G401.6 (cell line): ENCODE data around the gene PGAP1.
"Not testable (repeated sequence)": the region's sequence is repeated elsewhere in the genome, so short reads cannot be mapped to it uniquely, and the experiment has no call there.

ENCODE experiments used
- FAIRE-seq: peaks from 2 replicates; lab custom pipeline; 2012; peaks lifted over from hg19 to GRCh38; lab: Jason Lieb, UNC

PGAP1 gene

DNA sequence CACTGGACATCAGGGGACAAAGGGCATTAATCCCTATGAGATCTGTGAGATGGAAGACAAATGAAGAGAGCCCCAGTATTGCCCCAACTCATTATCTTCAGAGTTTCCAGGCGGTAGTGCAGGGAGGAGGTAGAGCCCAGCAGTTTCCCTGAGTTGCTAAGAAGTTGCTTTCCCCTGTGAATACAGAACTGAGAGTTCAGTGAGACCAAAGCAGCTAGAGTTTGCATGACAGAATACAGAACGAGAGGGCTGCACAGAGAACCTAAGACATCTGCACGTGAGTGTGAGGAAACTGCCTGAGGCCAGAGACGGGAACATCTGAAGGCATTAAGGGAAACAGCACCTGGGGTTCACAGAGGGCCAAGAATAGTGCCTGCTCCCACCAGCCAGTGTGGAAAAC, 18.1 kb upstream of the PGAP1 start:
- no peak for FAIRE-seq

GRCh38 chr2:196941398-196942078, 15.0 kb upstream of the PGAP1 start:
- FAIRE-seq: no peak

GRCh38 chr2:196939371-196939770, 12.9 kb upstream of the PGAP1 start:
- no peak for FAIRE-seq

DNA sequence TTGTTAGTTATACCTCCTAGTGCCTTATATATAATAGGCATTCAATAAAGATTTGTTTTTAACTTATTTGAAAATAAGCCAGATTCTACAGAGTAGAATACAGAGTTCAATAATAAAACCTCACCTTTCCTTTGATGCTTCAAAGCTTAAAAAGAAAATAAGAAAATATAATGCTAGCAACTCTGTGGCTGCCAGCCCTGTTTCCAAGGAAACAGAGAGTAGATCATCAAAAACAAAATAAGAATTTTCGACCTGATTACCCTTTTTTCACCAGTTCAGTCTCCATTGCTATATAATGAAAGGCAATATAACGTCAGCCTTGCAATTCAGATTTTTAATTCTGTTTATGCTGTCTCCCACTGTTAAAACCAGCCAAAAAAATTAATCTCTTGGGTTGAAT, 8.9 kb upstream of the PGAP1 start:
- FAIRE-seq: no peak

DNA sequence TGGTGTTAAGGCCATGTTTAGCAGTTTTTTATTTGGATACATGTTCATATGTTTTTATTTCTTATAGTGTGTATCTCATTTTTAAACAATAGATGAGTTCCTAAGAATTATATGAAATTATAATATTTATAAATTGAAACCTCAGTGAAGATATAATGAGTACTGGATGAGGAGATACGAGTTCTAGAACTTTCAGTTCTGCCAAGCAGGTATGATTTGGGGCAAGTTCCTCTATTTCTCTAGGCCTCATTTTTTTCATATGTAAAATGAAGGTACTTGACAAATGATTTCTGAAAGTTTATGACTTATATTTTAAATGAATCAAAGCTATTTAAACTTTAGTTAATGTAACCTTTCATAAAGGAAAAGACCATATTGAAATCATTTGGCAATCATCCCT, 8.2 kb upstream of the PGAP1 start:
- FAIRE-seq: no peak

GRCh38 chr2:196931555-196931954, 5.0 kb upstream of the PGAP1 start:
- no peak for FAIRE-seq

- FAIRE-seq: no peak
Observed at GRCh38 chr2:196927376-196928225, 1.1 kb upstream of the PGAP1 start.

- FAIRE-seq: no peak
Observed at GRCh38 chr2:196925768-196926561, 542 bp downstream of the PGAP1 start.

GRCh38 chr2:196925051-196925767, 1.3 kb downstream of the PGAP1 start:
- FAIRE-seq: no peak

GRCh38 chr2:196924051-196924450, 2.5 kb downstream of the PGAP1 start:
- FAIRE-seq: no peak

- FAIRE-seq: no peak
Observed at GRCh38 chr2:196918927-196919326, 7.6 kb downstream of the PGAP1 start.

GRCh38 chr2:196917802-196918201, 8.7 kb downstream of the PGAP1 start:
- no peak for FAIRE-seq

DNA sequence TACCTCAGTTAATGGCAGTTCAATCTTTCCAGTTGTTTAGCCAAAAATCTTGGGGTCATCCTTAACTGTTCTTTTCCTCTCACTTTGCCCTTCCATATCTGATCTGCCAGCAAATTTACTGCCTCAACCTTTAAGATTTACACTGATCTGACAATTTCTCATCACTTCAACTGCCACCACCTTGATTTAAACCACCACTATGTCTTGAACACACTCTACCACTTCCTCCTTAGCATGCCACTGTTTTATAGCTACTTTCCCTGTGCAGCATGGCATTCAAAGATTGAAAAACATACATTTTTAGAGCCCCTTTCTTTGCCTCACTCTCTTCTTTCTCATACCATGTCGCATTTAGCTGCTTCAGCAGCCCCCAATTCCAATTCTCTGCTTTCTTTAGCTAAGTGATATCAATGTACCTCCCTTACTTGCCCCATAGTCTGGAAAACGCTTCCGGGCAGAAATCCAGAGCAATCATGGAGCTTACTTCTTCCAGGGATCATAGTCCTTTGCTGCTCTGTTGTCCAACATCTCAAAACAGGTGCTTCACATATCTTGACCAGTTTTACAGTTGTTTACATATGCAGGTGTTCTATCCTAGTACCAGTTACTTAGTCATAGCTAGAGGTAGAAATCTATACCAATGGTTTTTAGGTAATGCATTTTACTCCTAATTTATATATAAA, 10.9 kb downstream of the PGAP1 start:
- no peak for FAIRE-seq

- FAIRE-seq: no peak
Observed at GRCh38 chr2:196914867-196915460, 11.5 kb downstream of the PGAP1 start.

- FAIRE-seq: no peak
Observed at GRCh38 chr2:196913691-196914090, 12.8 kb downstream of the PGAP1 start.

- FAIRE-seq: not testable (repeated sequence)
Observed at GRCh38 chr2:196905365-196905764, 21.1 kb downstream of the PGAP1 start.

GRCh38 chr2:196902828-196903227, 23.7 kb downstream of the PGAP1 start:
- FAIRE-seq: no peak

DNA sequence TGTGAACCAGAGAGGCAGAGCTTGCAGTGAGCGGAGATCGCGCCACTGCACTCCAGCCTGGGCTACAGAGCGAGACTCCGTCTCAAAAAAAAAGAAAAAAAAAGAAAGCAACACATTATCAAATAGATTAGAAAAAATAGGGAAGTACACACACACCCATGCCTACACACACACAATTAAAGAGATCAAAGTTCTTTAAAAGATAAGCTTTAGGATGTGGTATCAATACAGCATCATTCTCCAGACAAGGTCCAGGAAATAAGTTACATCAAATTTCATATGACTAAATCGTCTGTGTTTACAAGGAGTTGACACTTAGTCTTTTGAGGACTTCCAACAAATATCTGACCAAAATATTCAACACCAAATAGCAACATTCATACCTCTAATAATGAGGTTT, 25.7 kb downstream of the PGAP1 start:
- no peak for FAIRE-seq

DNA sequence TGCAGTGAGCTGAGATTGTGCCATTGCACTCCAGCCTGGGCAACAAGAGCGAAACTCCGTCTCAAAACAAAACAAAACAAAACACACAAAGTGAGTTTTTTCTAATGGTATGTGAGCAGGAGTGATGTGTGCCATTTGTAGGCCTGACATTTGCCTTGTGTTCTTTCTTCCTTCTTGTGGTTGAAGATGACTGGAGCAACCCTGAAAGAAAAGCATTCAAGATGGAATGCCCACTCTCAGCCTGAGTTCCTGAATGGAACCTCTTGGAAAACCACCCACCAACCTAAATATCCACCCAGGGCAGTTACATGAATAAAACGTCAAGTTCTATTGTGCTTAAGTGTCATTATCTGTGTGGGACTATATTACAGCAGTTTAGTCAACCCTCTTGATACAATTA, 26.5 kb downstream of the PGAP1 start:
- FAIRE-seq: no peak

DNA sequence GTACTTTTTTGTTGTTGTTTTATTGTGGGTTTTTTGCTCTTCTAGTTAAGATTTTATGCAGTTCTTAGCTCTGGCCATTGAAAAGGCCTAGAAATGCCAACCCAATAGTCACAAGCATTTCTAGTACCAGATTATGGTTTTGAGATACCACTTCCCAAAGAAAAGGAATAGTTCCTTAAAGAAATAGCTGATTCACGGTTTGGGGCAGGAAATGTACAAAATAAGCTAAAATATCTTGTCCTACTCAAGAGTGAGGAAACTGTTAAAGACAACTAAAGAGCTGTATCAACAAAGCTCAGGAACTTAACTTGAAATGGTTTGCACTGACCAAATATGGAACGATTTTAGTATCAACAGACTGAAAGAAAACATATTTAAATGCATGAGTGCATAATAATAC, 35.4 kb downstream of the PGAP1 start:
- no peak for FAIRE-seq

DNA sequence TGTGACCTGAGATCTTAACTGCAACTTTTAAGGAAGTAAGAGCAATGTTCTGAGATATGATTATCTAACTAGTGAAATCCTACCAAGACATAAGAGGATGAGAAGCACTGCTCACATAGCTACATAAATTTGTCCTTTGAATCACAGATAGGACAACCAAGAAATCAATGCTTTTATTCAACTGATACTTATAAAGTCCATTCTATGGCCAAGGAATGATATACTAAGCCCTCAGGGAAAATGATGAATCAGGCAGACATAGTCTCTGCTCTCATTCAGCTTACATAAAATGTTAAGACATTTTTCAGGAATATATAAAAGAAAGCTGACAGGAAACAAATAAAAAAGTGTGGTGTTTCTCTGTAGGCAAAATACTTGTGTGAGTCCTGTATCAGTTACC, 39.1 kb downstream of the PGAP1 start:
- FAIRE-seq: no peak
